ENCODE measurements around the gene SCN2B. TPM values are rescaled to one million over a fixed set of nuclear protein-coding genes. Genes with fewer than 3 reads are reported as not detected.

SCN2B gene
- total RNA-seq, 2 experiments from 2014 or later, result 0.06 to 0.10 TPM

DNA sequence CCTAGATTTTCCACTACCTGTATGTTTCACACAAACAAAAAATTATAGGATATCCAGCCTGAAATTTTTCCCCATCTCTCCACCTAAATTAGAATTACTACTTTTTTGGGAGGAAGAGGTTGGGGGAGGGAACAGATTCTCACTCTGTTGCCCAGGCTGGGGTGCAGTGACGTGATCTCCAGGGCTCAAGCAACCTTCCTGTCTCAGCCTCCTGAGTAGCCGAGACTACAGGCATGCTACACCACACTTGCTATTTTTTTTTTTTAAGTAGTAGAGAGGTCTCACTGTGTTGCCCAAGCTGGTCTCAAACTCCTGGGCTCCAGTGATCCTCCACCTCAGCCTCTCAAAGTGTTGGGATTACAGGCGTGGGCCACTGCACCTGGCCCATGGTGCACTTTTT is 38.8 kb upstream of the SCN2B start:
- H4K20me1 ChIP-seq (ENCODE audit: insufficient read depth, low read length), result no peaks in the 10 kb centered on the region
- peaks cover 45% of the 10 kb centered on the region for H3K4me1 ChIP-seq (ENCODE audit: insufficient read depth, low read length, poor library complexity, severe bottlenecking)
- ChIA-PET CTCF (ENCODE audit: unreplicated experiment) (no interaction called here), POLR2A (interaction anchor here (0.7 to 1.6 kb wide), 5 partner anchors 9 to 105 kb away, joined by 3 to 13 read pairs (median 4); partner anchors contain the start of gene JAML)
- no peaks in the 10 kb centered on the region for H3K36me3 ChIP-seq (ENCODE audit: insufficient read depth, low read length)
- peak; percentile 45 for DNase-seq (ENCODE audit: low spot score)
- no peaks in the 10 kb centered on the region for H3K79me2 ChIP-seq (ENCODE audit: insufficient read depth, low read depth, low read length)
- no TSS peak for BruUV-seq (replicated peaks)
- H3K9me2 ChIP-seq (ENCODE audit: insufficient read depth, low read length), result no peaks in the 10 kb centered on the region
- no peak overlapping the region for H3K27ac ChIP-seq (ENCODE audit: low read depth, low read length, poor library complexity, severe bottlenecking)
- peak overlapping the region; percentile 90 for H2AFZ ChIP-seq (ENCODE audit: low read length)
- peak overlapping the region; percentile 69 for H3K4me2 ChIP-seq (ENCODE audit: low read length)
- H3K4me3 ChIP-seq (ENCODE audit: low read depth, low read length, poor library complexity, severe bottlenecking), result no peak overlapping the region
- intact Hi-C loops (cut with micrococcal nuclease; ENCODE audit: unreplicated experiment), result no loop called here
- no peaks in the 10 kb centered on the region for H3K9me3 ChIP-seq (ENCODE audit: low read length)
- no peak for TF ChIP-seq EZH2phosphoT487 (IDR thresholded peaks at IDR 0.05; ENCODE audit: borderline replicate concordance, low read depth, low read length)
- TF ChIP-seq, protein P1, sequence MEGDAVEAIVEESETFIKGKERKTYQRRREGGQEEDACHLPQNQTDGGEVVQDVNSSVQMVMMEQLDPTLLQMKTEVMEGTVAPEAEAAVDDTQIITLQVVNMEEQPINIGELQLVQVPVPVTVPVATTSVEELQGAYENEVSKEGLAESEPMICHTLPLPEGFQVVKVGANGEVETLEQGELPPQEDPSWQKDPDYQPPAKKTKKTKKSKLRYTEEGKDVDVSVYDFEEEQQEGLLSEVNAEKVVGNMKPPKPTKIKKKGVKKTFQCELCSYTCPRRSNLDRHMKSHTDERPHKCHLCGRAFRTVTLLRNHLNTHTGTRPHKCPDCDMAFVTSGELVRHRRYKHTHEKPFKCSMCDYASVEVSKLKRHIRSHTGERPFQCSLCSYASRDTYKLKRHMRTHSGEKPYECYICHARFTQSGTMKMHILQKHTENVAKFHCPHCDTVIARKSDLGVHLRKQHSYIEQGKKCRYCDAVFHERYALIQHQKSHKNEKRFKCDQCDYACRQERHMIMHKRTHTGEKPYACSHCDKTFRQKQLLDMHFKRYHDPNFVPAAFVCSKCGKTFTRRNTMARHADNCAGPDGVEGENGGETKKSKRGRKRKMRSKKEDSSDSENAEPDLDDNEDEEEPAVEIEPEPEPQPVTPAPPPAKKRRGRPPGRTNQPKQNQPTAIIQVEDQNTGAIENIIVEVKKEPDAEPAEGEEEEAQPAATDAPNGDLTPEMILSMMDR (conservative IDR thresholded peaks at IDR 0.05; ENCODE audit: low read length), result no peak

DNA sequence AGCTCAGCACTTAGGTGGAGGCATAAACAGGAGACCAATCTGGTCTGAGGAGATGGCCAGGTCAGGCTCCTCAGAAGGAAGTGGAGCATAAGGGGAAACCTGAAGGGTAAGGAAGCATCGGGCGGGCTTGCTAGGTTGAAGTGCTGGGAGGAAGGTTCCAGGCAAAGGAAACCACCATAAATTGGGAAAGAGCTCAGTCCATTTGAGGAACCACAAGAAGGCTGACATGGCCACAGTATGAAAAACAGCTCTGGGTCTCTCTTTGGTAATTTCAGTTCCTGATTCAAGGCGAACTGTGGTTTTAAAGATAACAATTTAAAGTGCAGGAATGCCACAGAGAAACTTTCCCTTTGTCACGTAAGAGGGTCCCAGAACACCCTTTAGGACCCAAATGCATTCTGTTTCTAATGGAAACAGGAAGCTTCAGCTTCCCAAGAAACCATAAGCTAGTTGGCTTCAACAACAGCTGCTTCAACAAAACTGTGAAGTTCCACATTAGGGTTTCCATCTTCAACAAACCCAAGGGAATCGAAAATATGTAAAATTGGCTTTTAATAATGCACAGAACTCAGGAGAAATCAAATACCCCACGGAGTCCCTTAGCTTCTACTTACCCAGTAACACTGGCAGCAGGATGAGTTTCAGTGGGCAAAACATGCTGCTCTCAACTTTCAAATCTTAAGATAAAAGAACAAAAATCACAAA is 37.9 kb upstream of the SCN2B start:
- H3K27ac ChIP-seq (ENCODE audit: low read depth, low read length, poor library complexity, severe bottlenecking), result peak overlapping the region; percentile 24
- TF ChIP-seq, protein P1 (conservative IDR thresholded peaks at IDR 0.05; ENCODE audit: low read length), result no peak
- TF ChIP-seq EZH2phosphoT487 (IDR thresholded peaks at IDR 0.05; ENCODE audit: borderline replicate concordance, low read depth, low read length), result no peak
- peak overlapping the region; percentile 33 for H3K4me3 ChIP-seq (ENCODE audit: low read depth, low read length, poor library complexity, severe bottlenecking)
- H3K36me3 ChIP-seq (ENCODE audit: insufficient read depth, low read length), result no peaks in the 10 kb centered on the region
- peak; percentile 51 for DNase-seq (ENCODE audit: low spot score)
- peak overlapping the region; percentile 69 for H3K4me2 ChIP-seq (ENCODE audit: low read length)
- H3K79me2 ChIP-seq (ENCODE audit: insufficient read depth, low read depth, low read length), result no peaks in the 10 kb centered on the region
- intact Hi-C loops (cut with micrococcal nuclease; ENCODE audit: unreplicated experiment), result no loop called here
- no TSS peak for BruUV-seq (replicated peaks)
- H4K20me1 ChIP-seq (ENCODE audit: insufficient read depth, low read length), result no peaks in the 10 kb centered on the region
- CTCF ChIA-PET (ENCODE audit: unreplicated experiment), result interaction anchor here (1.2 to 1.5 kb wide), 5 partner anchors 10 to 81 kb away, joined by 4 to 5 read pairs (median 4); partner anchors contain the start of gene JAML
- POLR2A ChIA-PET, result interaction anchor here (0.7 to 1.6 kb wide), 11 partner anchors 8 to 151 kb away, joined by 3 to 13 read pairs (median 4); partner anchors contain the start of gene JAML
- H3K9me2 ChIP-seq (ENCODE audit: insufficient read depth, low read length), result no peaks in the 10 kb centered on the region
- peaks cover 45% of the 10 kb centered on the region for H3K4me1 ChIP-seq (ENCODE audit: insufficient read depth, low read length, poor library complexity, severe bottlenecking)
- peak overlapping the region; percentile 90 for H2AFZ ChIP-seq (ENCODE audit: low read length)
- no peaks in the 10 kb centered on the region for H3K9me3 ChIP-seq (ENCODE audit: low read length)

DNA sequence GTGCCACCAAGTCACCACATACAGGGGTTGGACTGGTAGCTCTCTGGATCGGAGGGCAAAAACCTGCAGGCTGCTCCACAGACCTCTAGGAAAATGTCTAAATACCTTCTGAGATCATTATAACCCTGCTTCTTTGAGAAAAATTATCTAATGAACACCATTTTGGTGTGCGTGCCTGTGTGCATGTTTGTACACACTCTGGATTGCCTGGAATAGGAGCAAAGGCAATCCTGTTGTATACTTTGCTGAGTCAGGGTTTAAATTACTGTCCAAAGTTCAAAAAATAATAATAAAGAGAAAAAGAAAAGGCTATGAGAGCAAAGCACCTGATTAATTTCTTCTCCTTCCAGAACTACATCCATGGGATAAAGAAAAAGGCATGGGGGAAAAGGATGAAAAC is 37.3 kb upstream of the SCN2B start:
- intact Hi-C loops (cut with micrococcal nuclease; ENCODE audit: unreplicated experiment), result no loop called here
- no peaks in the 10 kb centered on the region for H4K20me1 ChIP-seq (ENCODE audit: insufficient read depth, low read length)
- no peaks in the 10 kb centered on the region for H3K9me2 ChIP-seq (ENCODE audit: insufficient read depth, low read length)
- peak overlapping the region; percentile 90 for H2AFZ ChIP-seq (ENCODE audit: low read length)
- no TSS peak for BruUV-seq (replicated peaks)
- H3K4me3 ChIP-seq (ENCODE audit: low read depth, low read length, poor library complexity, severe bottlenecking), result peak overlapping the region; percentile 33
- H3K4me1 ChIP-seq (ENCODE audit: insufficient read depth, low read length, poor library complexity, severe bottlenecking), result peaks cover 45% of the 10 kb centered on the region
- CTCF ChIA-PET (ENCODE audit: unreplicated experiment), result interaction anchor here (1.2 to 1.5 kb wide), 5 partner anchors 11 to 82 kb away, joined by 4 to 5 read pairs (median 4); partner anchors contain the start of gene JAML
- no peaks in the 10 kb centered on the region for H3K79me2 ChIP-seq (ENCODE audit: insufficient read depth, low read depth, low read length)
- no peaks in the 10 kb centered on the region for H3K36me3 ChIP-seq (ENCODE audit: insufficient read depth, low read length)
- no peaks in the 10 kb centered on the region for H3K9me3 ChIP-seq (ENCODE audit: low read length)
- peak overlapping the region; percentile 69 for H3K4me2 ChIP-seq (ENCODE audit: low read length)
- DNase-seq (ENCODE audit: low spot score), result no peak
- TF ChIP-seq, protein P1 (conservative IDR thresholded peaks at IDR 0.05; ENCODE audit: low read length), result no peak
- TF ChIP-seq EZH2phosphoT487 (IDR thresholded peaks at IDR 0.05; ENCODE audit: borderline replicate concordance, low read depth, low read length), result no peak
- no peak overlapping the region for H3K27ac ChIP-seq (ENCODE audit: low read depth, low read length, poor library complexity, severe bottlenecking)
- POLR2A ChIA-PET, result interaction anchor here (0.8 to 1.6 kb wide), 8 partner anchors 11 to 110 kb away, joined by 3 to 13 read pairs (median 4); partner anchors contain the start of gene JAML
